ENCODE measurements around the gene MYRIP.

DNA sequence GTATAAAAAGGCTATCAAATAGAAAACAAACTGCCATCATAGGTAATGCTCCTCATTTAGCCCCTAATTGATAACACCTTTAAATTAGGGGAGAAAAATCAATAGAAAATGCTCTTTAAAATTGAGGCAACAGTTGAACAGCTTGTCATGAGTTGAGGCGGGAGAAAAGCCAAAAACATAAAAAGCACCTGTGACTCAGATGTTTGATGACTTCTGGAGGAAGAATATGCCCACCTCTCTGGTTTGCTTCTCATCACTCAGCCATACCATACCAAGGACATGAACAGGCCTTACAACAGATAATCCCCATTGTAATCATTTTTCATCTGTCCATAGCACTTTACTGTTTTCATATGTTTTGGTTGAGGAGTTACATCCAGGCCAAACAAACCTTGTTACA is 246.0 kb downstream of the MYRIP start:
- TF ChIP-seq CTCF (IDR thresholded peaks at IDR 0.05; ENCODE audit: low read depth, low read length, poor library complexity, severe bottlenecking) (no peak), EZH2phosphoT487 (IDR thresholded peaks at IDR 0.05; ENCODE audit: borderline replicate concordance, low read length) (no peak)

Measured in DOHH2 (cell line).